Activated CD4-positive, alpha-beta T cell treated with anti-CD3 and anti-CD28 coated beads, Interleukin-2, Interleukin-6, amounts not matched to agents 100 ng/mL and 50 ng/mL, durations not matched to agents 16 hours and 8 hours (primary cell): ENCODE data around the gene VEZF1.
A peak's percentile ranks its signal among the peaks of the same experiment; 100 is the strongest.
"Not testable (repeated sequence)": the region's sequence is repeated elsewhere in the genome, so short reads cannot be mapped to it uniquely, and the experiment has no call there.

Source experiments
- DNase-seq: peaks from one replicate; pipeline ENCODE4 v3.0.0-alpha.2; 2020

The VEZF1 gene

GRCh38 chr17:57972151-57972550 is 15.9 kb downstream of the VEZF1 start:
- no peak for DNase-seq

- DNase-seq = no peak
Measured at GRCh38 chr17:57971572-57971971, 16.5 kb downstream of the VEZF1 start.

GRCh38 chr17:57970710-57971109 is 17.3 kb downstream of the VEZF1 start:
- no peak for DNase-seq

GRCh38 chr17:57968456-57968855 is 19.6 kb downstream of the VEZF1 start:
- no peak for DNase-seq

GRCh38 chr17:57966875-57967274 is 21.2 kb downstream of the VEZF1 start:
- no peak for DNase-seq

GRCh38 chr17:57966246-57966645 is 21.8 kb downstream of the VEZF1 start:
- DNase-seq = no peak

GRCh38 chr17:57965521-57966160 is 22.4 kb downstream of the VEZF1 start:
- DNase-seq = no peak

GRCh38 chr17:57963149-57963511 is 24.9 kb downstream of the VEZF1 start:
- DNase-seq = no peak

- DNase-seq = no peak
Measured at GRCh38 chr17:57962279-57963148, 25.5 kb downstream of the VEZF1 start.

- DNase-seq = no peak
Measured at GRCh38 chr17:57959929-57960328, 28.1 kb downstream of the VEZF1 start.

GRCh38 chr17:57958391-57958790 is 29.7 kb downstream of the VEZF1 start:
- DNase-seq = not testable (repeated sequence)

GRCh38 chr17:57957886-57958285 is 30.2 kb downstream of the VEZF1 start:
- no peak for DNase-seq

GRCh38 chr17:57957120-57957850 is 30.8 kb downstream of the VEZF1 start:
- no peak for DNase-seq

GRCh38 chr17:57956291-57957119 is 31.5 kb downstream of the VEZF1 start:
- peak; percentile 53 for DNase-seq

GRCh38 chr17:57955183-57955931 is 32.7 kb downstream of the VEZF1 start, which contains the start of gene CUEDC1:
Gene CUEDC1, minus strand, starts transcription at chr17:57955412. Its CDS starts 69,848 bp downstream, at chr17:57885564.
- DNase-seq = peak; percentile 72

- DNase-seq = no peak
Measured at GRCh38 chr17:57954397-57955182, 33.5 kb downstream of the VEZF1 start.

GRCh38 chr17:57953705-57954396 is 34.2 kb downstream of the VEZF1 start:
- DNase-seq = no peak

- no peak for DNase-seq
Measured at GRCh38 chr17:57953219-57953618, 34.8 kb downstream of the VEZF1 start.

- DNase-seq = no peak
Measured at GRCh38 chr17:57949649-57950048, 38.4 kb downstream of the VEZF1 start.
